GM18526 (cell line): Measurements from ENCODE around the gene SEC22A.

ENCODE experiments used
- POLR2A ChIP-seq: IDR thresholded peaks from 3 replicates; pipeline ENCODE4 v1.6.1; 2011; ENCODE audit not compliant: insufficient read length; ENCODE audit errors: extremely low read depth

The SEC22A gene

DNA sequence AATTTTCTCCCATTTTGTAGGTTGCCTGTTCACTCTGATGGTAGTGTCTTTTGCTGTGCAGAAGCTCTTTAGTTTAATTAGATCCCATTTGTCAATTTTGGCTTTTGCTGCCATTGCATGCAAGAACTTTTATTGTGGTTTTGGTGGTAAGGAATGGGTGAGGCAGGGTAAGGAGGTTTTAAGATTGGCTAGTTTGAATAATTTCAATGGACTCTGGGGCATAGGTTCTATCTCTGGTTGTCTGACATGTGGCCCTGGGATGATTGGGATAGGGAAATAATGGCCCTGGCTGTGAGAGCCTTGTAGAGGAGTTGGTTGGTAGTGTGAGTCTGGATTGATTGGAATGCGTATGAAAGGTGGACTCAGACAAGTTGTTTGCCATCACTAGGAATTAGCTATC, 38.0 kb downstream of the SEC22A start:
- TF ChIP-seq POLR2A: no peak

DNA sequence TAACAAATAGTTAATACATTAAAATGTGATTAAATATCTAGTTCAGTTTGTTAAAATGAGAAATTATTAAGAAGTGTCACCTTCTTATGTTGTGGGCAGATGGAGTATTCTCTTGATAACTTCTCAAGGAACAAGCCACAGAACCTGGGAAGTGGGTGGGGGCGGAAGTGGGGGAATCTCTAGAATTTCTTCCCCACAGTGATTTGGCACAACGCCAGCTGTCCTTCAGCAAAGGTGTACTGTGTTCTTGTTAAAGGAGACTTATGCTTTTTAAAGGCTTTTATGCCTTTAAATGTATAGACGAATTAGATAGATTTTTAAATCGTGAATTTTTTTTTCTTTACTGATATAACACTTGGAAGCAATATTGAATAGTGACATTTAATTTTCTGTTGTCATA, 42.4 kb downstream of the SEC22A start:
- no peak for TF ChIP-seq POLR2A

DNA sequence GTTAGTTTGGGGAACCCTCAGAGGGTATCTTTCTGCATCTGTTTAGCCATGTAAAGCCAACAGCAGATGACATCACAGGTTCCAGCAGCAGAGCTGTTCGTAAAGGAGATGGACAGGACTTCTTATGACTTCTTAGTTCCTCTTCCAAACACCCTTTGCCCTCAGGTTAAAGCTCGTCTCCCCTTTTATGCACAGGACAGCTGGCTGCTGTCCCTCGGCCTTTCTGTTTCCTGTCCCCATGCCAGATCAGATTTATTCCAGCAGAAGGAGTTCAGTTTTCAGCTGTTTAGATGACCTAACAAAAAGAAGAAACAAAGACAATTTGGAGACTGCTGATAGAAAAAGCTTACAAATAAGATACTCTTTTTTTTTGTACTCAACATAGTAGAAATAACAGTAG, 45.1 kb downstream of the SEC22A start:
- no peak for TF ChIP-seq POLR2A

DNA sequence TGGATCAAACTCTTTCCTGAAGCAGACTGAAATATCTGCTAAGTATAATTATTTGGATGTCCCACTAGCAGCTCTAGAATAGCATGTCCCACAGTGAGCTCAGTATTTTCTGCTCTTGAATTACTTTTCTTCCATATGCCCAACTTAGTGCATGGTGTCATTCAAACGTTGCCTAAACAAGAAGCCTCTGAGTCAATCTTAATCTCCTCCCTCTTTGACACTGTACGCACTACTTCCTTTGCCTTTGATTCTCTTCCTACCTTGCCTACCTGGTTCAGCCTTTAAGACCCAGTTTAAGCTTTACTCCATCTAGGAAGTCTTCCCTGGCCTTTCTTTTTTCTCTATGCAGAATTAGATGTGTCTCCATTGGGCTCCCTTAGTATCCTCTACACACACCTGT, 54.5 kb downstream of the SEC22A start:
- TF ChIP-seq POLR2A: no peak

DNA sequence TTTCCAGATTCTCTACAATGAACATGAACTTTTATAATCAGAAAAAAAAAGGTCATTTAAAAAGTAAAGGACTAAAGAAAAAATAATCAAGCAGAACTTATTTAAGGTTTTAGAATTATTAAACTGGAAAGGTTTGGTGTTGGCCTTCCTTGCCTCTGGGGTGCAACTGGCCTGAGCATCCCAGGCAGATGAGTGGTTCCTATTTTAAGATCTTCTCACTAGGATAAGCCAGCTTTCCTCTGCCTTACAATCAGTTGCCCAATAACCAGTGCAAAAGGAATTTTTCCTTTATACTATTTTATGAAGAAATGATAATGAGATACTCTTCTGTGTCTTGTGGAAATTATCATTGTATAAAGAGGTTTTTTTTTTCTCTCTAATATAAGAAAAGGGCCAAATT, 56.6 kb downstream of the SEC22A start:
- TF ChIP-seq POLR2A: no peak

DNA sequence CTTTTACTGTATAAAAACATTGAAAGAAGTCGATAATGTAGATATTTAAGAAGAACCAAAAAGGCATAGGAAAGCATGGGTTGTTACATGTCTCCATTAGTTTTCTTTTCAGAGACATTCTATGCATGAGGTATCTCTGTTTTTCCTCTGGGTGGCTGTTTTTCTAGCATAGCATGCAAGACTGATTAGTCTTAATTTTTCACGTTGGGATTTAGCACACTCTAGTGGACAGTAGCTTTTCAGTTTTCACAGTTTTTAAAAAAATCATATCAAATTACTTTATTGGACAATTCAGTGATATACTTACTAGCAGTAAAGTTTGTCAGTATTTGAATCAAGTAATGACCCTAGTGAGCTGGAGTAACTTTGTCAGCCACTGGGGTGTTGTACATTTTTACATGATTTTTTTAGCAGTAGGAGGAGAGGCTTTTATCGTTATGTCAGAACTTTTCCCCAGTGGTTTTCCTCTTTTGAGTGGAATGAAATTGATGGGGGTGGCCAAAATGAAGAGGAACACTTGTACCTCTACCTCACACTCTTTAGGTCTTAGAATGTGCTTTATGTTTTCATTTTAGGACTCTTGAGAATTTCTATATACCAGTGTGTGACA, 57.2 kb downstream of the SEC22A start:
- TF ChIP-seq POLR2A: no peak

DNA sequence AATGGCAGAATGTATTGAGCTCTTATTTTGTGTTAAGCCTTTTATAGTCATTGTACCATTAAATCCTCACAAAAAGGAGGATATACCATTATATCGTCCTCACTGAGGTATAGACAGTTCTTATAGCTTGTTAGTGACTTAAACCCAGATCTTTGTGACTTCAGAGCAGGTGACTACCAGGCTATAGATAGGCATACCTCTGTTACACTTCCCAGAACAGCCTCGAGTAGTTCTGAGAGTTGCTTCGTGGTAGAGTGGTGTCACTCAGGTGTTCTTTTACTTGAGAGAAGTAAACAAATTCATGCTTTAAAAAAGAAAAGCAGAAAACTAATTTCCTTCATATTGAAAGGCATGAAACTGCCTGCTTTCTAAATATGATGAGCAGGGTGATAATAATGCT, 59.9 kb downstream of the SEC22A start:
- TF ChIP-seq POLR2A: no peak

DNA sequence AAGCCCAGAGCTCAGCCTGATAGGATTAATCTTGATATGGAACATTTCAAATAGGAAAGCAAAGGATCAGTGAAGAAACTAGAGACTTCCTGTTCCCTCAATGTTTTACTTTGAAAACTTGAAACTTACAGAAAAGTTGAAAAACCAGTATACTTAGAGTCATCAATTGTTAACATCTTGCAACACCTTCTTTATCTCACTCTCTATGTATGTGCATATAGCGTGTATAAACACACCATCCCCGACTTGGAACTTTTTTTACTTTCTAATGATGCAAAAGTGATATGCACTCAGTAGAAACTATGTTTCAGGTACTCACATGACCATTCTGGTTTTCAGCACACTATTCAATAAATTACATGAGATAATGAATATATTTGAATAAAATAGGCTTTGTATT, 60.5 kb downstream of the SEC22A start:
- no peak for TF ChIP-seq POLR2A

DNA sequence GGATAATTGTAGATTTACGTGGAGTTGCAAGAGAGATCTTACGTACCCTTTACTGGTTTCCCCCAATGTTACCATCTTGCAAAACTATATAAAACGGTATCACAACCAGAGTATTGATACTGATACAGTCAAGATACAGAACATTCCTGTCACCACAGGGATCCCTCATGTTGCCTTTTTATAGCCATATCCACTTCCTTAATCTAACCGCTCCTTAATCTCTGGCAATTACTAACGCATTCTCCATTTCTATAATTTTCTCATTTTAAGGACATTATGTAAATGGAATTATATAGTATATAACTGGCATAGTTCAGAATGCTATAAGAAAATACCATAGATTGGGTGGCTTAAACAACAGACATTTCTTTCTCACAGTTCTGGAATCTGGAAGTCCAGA, 61.1 kb downstream of the SEC22A start:
- no peak for TF ChIP-seq POLR2A

DNA sequence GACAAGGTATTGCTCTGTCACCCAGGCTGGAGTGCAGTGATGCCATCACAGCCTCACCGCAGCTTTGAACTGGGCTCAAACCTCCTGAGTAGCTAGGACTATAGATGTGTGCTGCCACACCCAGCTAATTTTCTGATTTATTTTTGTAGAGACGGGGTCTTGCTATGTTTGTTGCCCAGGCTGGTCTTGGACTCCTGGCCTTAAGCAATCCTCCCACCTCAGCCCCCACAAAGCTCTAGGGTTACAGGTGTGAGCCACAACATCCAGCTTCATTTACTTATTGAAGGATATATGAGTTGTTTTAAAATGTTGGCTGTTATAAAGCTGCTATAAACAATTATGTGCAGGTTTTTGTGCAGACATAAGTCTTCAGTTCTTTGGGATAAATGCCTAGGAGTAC, 62.2 kb downstream of the SEC22A start:
- no peak for TF ChIP-seq POLR2A

DNA sequence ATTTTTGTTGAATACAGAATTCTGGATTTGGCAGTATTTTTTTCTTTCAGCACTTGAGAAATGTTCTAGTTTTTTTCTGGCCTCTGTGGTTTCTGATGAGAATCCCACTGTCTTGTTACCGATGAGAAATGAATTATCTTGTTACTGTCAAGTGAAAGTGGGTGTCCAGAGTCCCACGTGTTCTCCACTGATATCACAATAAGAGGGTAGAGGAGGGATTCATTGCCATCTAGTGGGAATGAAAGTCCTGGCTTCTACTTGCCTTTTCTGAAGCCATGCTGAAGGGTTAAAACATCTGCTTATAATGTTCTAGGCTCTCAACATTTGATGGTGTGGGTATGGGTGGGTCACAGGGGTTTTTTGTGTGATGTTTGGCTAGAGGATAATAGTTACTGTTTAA, 66.1 kb downstream of the SEC22A start:
- no peak for TF ChIP-seq POLR2A

DNA sequence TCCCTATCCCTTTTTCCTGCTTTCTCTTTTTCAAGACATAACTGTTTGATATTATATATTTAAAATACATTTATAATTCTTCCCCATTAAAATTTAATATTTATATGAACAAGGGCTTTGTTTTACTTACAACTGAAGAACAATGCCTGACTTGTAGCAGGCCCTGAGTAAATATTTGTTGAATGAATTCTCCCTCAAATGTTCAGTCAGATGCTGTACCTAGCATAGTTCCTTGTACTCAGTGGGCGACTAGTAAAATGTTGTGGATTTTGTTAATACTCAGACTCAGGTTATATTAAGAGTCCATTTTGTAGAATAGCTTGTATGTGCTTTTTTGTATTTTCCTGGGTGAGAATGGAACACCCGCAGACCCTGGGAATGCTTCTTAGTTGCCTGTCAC, 69.1 kb downstream of the SEC22A start:
- no peak for TF ChIP-seq POLR2A

DNA sequence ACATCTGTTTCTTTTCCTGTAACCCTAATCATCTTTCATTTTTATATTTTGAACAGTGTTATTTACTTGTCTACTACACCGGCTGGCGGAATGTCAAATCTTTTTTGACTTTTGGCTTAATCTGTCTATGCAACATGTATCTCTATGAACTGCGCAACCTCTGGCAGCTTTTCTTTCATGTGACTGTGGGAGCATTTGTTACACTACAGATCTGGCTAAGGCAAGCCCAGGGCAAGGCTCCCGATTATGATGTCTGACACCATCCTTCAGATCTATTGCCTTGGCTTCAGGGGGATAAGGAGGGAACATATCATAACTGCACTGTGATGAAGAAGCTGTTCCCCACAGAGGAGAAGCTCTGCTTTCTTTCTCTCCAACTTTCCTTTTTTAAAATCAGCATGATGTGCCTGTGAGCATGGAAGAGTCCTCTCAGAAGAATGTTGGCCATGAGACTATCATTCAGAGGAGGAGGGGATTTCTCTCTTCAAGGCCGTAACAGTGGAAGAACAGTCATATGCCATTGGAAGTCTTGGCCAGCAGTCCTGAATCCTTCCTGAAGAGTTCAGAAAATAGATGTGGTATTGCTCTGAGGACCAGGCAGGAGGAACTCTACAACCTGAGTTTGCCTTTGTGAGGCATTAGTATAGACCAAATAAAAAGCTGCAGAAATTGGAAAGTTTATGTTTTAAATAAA, 69.9 kb downstream of the SEC22A start:
- no peak for TF ChIP-seq POLR2A

DNA sequence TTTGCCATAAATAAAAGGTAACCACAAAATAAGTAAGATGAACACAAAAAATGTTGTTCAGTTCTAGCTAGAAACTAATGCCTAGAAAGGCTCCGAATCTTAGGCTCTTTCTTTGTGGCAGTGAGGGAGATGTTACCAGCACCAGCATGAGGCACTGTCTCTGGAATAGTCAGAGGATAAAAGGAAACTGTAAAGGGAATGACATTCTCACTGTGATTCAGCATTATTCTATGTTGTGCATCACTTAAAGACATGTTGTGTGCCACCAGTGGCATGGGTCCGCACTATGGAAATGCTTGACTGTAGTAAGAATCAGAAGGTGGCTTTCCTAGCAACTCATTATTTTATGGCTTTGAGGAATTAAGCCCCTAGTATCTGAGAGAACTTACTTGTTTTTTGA, 70.8 kb downstream of the SEC22A start:
- no peak for TF ChIP-seq POLR2A

DNA sequence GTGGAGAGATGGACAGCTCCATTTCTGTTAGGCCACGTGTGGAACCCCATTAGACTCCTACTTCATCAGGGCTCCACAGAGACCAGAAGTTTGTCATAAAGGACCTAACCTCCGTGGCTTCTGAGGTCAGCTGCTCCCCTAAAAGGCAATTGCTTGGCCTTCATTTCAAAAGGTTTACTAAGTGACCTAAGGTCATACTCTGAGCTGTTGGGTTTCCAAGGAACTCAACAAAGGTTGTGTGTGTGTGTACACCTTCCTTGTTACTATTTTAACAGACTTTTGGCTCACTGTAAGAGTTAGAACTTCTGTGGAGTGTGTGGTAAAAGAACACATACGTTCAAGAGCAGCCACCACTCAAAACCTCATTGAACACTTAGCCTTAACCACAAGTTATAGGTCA, 73.9 kb downstream of the SEC22A start:
- no peak for TF ChIP-seq POLR2A

DNA sequence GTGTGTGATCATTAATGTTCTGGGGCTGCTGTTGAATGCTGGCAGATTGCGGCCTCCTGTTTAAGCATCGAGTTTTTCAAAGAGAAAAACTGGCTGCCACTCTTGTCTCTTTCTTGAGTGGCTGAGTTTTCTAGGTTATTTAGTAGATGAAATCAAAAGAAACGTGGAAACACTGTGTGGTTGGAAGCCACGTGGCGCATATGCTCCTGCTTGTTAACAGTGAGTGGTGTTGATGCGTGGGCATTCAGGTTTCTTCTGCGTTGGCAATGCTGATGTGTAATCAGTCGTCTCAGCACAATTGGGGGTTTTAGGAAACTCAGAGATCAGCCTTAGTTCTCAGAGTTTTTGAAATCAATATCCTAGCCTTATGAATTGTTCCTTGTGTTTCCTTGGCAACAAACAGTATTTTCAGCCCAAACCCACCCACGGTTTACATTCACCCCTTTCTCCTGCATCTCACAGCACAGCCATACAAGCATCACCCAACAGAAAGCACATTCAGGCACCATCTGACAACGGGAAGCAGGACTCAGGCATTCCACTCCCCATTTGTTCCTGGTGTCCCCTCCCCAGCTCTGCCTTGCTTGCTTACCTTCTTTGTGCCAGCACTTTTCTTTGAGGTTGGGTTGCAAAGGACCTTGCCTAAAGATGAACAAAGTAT, 74.7 kb downstream of the SEC22A start:
- no peak for TF ChIP-seq POLR2A

DNA sequence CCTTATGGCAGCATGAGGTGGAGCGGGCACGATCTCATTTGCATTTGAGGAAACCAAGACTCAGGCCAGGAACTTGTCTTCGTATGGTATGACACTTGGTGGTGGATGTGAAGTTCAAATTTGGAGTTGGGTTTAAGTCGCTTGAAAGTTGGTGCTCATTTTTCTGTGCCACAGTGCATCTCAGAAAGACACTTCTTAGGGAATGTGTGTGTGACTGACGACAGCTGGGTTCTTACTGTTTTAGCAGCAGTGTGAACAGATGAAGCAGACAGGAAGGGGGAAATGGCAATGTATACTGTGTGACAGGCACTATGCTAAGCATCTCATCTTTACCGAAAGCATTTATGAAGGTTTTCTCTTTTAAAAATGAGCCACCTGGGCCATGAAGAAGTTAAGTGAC, 75.4 kb downstream of the SEC22A start:
- no peak for TF ChIP-seq POLR2A
